ENCODE measurements around the gene CCDC33. TPM values are rescaled to one million over a fixed set of nuclear protein-coding genes. Genes with fewer than 3 reads are reported as not detected.

The CCDC33 gene
- total RNA-seq, 1 experiment from 2014 or later: 2.7 TPM

DNA sequence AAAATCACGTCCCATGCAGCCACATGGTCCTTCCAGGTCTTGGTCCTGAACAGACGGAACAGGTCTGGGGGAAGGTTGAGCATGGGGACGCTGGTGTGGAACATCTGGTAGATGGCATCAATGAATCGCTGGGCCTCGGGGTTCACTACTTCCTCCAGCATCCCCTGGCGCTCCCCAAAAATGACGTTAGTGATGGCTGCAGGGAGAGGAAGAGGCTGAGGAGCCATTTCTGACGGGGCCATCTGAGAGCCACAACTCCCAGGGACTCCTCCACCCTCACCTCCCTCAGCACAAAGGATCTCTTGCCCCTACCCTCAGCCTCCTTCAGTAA lies 107.6 kb downstream of the CCDC33 start:
- peaks cover 17% of the 10 kb centered on the region for H3K27me3 Mint-ChIP-seq (ENCODE audit: unreplicated experiment)
- BruUV-seq (replicated peaks): no TSS peak
- DNase-seq: no peak
- no peaks in the 10 kb centered on the region for H3K36me3 Mint-ChIP-seq (ENCODE audit: insufficient read depth, unreplicated experiment)
- no peaks in the 10 kb centered on the region for H3K9me3 Mint-ChIP-seq (ENCODE audit: low read depth, unreplicated experiment)
- CTCF ChIA-PET: no interaction called here
- TF ChIP-seq, protein P1, sequence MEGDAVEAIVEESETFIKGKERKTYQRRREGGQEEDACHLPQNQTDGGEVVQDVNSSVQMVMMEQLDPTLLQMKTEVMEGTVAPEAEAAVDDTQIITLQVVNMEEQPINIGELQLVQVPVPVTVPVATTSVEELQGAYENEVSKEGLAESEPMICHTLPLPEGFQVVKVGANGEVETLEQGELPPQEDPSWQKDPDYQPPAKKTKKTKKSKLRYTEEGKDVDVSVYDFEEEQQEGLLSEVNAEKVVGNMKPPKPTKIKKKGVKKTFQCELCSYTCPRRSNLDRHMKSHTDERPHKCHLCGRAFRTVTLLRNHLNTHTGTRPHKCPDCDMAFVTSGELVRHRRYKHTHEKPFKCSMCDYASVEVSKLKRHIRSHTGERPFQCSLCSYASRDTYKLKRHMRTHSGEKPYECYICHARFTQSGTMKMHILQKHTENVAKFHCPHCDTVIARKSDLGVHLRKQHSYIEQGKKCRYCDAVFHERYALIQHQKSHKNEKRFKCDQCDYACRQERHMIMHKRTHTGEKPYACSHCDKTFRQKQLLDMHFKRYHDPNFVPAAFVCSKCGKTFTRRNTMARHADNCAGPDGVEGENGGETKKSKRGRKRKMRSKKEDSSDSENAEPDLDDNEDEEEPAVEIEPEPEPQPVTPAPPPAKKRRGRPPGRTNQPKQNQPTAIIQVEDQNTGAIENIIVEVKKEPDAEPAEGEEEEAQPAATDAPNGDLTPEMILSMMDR (IDR thresholded peaks at IDR 0.05; ENCODE audit: unreplicated experiment): no peak
- H3K4me1 Mint-ChIP-seq (ENCODE audit: low read depth, unreplicated experiment): peaks cover 28% of the 10 kb centered on the region
- H3K27ac Mint-ChIP-seq (ENCODE audit: unreplicated experiment): no peak overlapping the region
- intact Hi-C loops (cut with micrococcal nuclease; ENCODE audit: unreplicated experiment): no loop called here
- no peak overlapping the region for H3K4me3 Mint-ChIP-seq (ENCODE audit: low read depth, unreplicated experiment)

DNA sequence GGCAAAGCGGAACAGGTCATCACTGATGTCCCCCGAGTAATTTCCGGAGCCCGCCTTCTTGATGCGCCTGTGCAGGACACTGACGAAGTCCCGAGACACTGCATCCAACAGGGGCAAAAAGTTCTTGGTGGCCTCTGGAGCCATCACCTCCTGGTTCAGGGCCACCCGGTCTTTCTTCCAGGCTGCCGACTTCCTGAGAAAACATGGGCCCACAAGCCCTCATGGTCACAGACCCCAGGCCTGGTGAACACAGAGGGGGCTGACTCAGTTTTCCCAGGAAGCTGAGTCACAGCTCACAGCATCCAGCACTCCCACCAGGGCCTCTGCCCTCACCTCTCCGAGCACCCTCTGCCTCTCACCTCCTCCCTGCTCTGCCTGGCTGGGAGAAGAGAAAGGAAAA lies 108.9 kb downstream of the CCDC33 start:
- H3K27ac Mint-ChIP-seq (ENCODE audit: unreplicated experiment): no peak overlapping the region
- TF ChIP-seq, protein P1 (IDR thresholded peaks at IDR 0.05; ENCODE audit: unreplicated experiment): no peak
- no TSS peak for BruUV-seq (replicated peaks)
- H3K4me1 Mint-ChIP-seq (ENCODE audit: low read depth, unreplicated experiment): peaks cover 23% of the 10 kb centered on the region
- no peaks in the 10 kb centered on the region for H3K9me3 Mint-ChIP-seq (ENCODE audit: low read depth, unreplicated experiment)
- CTCF ChIA-PET: no interaction called here
- no peak for DNase-seq
- H3K27me3 Mint-ChIP-seq (ENCODE audit: unreplicated experiment): peaks cover 24% of the 10 kb centered on the region
- intact Hi-C loops (cut with micrococcal nuclease; ENCODE audit: unreplicated experiment): no loop called here
- H3K36me3 Mint-ChIP-seq (ENCODE audit: insufficient read depth, unreplicated experiment): no peaks in the 10 kb centered on the region
- H3K4me3 Mint-ChIP-seq (ENCODE audit: low read depth, unreplicated experiment): no peak overlapping the region

DNA sequence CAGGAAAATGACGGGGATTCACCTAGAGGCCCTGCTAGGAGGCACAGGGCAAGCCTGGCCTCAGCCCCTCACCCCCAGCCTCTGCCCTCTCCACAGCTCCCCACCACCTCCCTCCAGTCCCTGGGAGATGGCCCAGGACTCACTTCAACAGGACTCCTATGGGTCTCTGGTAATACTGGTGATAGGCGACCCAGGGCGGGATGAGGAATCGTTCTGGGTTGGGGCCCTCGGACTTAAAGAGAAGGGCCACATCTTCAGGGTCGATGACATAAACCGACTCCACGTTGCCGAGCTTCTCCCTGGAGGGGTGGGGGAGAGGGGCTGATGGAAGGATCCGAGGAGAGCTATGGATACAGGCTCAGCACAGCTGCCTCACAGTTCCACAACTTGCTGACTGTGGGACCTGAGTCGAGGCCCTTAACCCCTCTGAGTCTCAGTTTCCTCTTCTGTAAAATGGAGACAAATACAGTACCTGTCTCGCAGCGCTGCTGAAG lies 111.7 kb downstream of the CCDC33 start:
- no TSS peak for BruUV-seq (replicated peaks)
- CTCF ChIA-PET: no interaction called here
- Mint-ChIP-seq H3K4me1 (ENCODE audit: low read depth, unreplicated experiment) (peaks cover 9% of the 10 kb centered on the region), H3K9me3 (ENCODE audit: low read depth, unreplicated experiment) (no peaks in the 10 kb centered on the region), H3K27me3 (ENCODE audit: unreplicated experiment) (peaks cover 40% of the 10 kb centered on the region), H3K36me3 (ENCODE audit: insufficient read depth, unreplicated experiment) (no peaks in the 10 kb centered on the region), H3K27ac (ENCODE audit: unreplicated experiment) (no peak overlapping the region), H3K4me3 (ENCODE audit: low read depth, unreplicated experiment) (no peak overlapping the region)
- no peak for DNase-seq
- TF ChIP-seq, protein P1 (IDR thresholded peaks at IDR 0.05; ENCODE audit: unreplicated experiment): no peak
- intact Hi-C loops (cut with micrococcal nuclease; ENCODE audit: unreplicated experiment): no loop called here

DNA sequence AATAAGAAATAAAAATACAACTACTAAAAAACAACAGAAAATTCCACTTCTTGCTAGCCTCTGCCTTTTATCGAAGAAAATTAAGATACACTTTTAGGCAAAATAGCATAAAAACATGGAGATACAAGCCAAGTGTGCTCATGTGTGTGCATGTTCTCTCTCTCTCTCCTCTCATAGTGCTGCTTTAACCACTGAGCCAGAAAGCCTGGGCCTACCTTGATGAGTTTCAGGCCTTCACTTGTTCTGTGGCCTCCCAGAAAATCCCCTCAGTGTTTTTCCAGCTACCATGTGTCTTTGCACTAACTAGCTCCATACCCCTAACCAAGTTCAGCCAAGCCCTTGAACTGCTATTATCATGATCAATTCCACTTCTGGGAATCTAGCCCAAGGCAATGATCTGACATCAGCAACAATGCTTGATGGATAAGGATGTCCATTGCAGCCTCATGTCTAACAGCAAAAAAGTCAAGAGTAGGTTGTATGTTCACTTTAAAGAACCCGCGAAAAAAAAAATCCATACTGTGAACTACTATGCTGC lies 113.2 kb downstream of the CCDC33 start:
- BruUV-seq (replicated peaks): no TSS peak
- Mint-ChIP-seq H3K27ac (ENCODE audit: unreplicated experiment) (no peak overlapping the region), H3K4me1 (ENCODE audit: low read depth, unreplicated experiment) (peaks cover 9% of the 10 kb centered on the region), H3K36me3 (ENCODE audit: insufficient read depth, unreplicated experiment) (no peaks in the 10 kb centered on the region), H3K9me3 (ENCODE audit: low read depth, unreplicated experiment) (no peaks in the 10 kb centered on the region), H3K27me3 (ENCODE audit: unreplicated experiment) (peaks cover 40% of the 10 kb centered on the region), H3K4me3 (ENCODE audit: low read depth, unreplicated experiment) (no peak overlapping the region)
- CTCF ChIA-PET: no interaction called here
- no peak for DNase-seq
- intact Hi-C loops (cut with micrococcal nuclease; ENCODE audit: unreplicated experiment): no loop called here
- TF ChIP-seq, protein P1 (IDR thresholded peaks at IDR 0.05; ENCODE audit: unreplicated experiment): no peak

Measured in Calu3 (cell line).